ENCODE results near the gene NTRK3. TPM values are rescaled to one million over a fixed set of nuclear protein-coding genes. Genes with fewer than 3 reads are reported as not detected.

The NTRK3 gene
- total and polyA plus RNA-seq, 2 donors (not counting 3 experiments of a cell fraction or from before 2014, with no cell fraction given), result not detected

DNA sequence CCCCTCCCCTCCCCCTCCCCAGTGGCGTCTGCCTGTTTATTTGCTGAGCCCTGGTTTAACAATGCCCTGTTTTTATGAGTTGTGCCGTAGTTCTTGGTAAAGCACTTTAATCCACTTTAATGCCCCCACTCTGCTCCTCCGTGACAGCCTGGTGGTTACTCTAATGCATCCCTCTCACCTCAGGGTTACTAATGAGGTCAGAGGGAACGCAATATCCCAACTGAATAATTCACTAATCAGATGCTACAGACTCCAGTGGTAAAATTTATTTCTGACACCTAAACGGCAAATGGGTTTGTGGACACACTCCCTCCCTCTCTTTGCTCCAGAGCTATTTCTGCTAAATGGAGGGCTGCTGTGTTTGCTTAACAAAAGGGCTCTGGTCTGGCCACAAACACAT lies 26.1 kb upstream of the NTRK3 start:
- H4K20me1 ChIP-seq (replicated peaks; ENCODE audit: control insufficient read depth, extremely low read depth, insufficient read depth, low read length), result no peaks in the 10 kb centered on the region
- H3K9me1 ChIP-seq (replicated peaks; ENCODE audit: control insufficient read depth, extremely low read depth, insufficient read depth, low read length), result no peaks in the 10 kb centered on the region
- FAIRE-seq (no peak), DNase-seq (ENCODE audit: low read depth, low spot score) (no peak)
- H3K27ac ChIP-seq (ENCODE audit: insufficient read depth, low read depth, low read length), result no peak overlapping the region
- no peaks in the 10 kb centered on the region for H3K36me3 ChIP-seq (ENCODE audit: control insufficient read depth in 2 of 2, extremely low read depth in 1 of 2, insufficient read depth in 2 of 2, low read length in 2 of 2)
- dilution Hi-C loops (cut with MboI; ENCODE audit: extremely low pct_ligation_motif_present, low sequenced_read_pairs) (no loop called here), intact Hi-C loops (cut with micrococcal nuclease) (no loop called here)
- H3K4me1 ChIP-seq (ENCODE audit: control insufficient read depth, extremely low read depth, insufficient read depth, low read length), result no peaks in the 10 kb centered on the region
- H3K4me3 ChIP-seq (replicated peaks in 1 of 3; ENCODE audit: insufficient read depth in 1 of 3, low read depth in 1 of 3, low read length in 3 of 3), result no peak overlapping the region
- no peak overlapping the region for H2AFZ ChIP-seq (ENCODE audit: low read depth, low read length)
- no peak overlapping the region for H3K9ac ChIP-seq (replicated peaks; ENCODE audit: extremely low read depth, insufficient read depth, low read length)
- H3K79me2 ChIP-seq (ENCODE audit: control insufficient read depth, insufficient read depth, low read length), result no peaks in the 10 kb centered on the region
- no TSS peak for BruUV-seq (replicated peaks)
- CTCF ChIA-PET, result interaction anchor here (1.1 kb wide), 1 partner anchor 36 kb away, joined by 3 read pairs; no protein-coding TSS in a partner anchor
- POLR2A ChIA-PET, result no interaction called here
- no peak overlapping the region for H3K4me2 ChIP-seq (ENCODE audit: insufficient read depth, low read length)
- TF ChIP-seq JUN (IDR thresholded peaks at IDR 0.05; ENCODE audit: borderline replicate concordance, insufficient read depth, insufficient read length, low read depth) (no peak), POLR2AphosphoS5 (IDR thresholded peaks at IDR 0.05; ENCODE audit: insufficient read depth, low read depth, low read length) (no peak), FOS (IDR thresholded peaks at IDR 0.05; ENCODE audit: borderline replicate concordance, insufficient read depth, low read length) (no peak), POLR2A (IDR thresholded peaks at IDR 0.05; ENCODE audit: low read depth, low read length) (no peak), EZH2 (IDR thresholded peaks at IDR 0.05; ENCODE audit: borderline replicate concordance, low read depth, low read length, severe bottlenecking) (no peak), GATA2 (IDR thresholded peaks at IDR 0.05; ENCODE audit: insufficient read depth, insufficient read length, low read depth, low read length) (no peak)
- TF ChIP-seq, protein P1, sequence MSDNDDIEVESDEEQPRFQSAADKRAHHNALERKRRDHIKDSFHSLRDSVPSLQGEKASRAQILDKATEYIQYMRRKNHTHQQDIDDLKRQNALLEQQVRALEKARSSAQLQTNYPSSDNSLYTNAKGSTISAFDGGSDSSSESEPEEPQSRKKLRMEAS (IDR thresholded peaks at IDR 0.05; ENCODE audit: insufficient read depth, insufficient read length), result no peak
- H3K27me3 ChIP-seq (ENCODE audit: control insufficient read depth in 2 of 2, insufficient read depth in 2 of 2, low read length in 2 of 2), result no peaks in the 10 kb centered on the region
- no peaks in the 10 kb centered on the region for H3K9me3 ChIP-seq (replicated peaks; ENCODE audit: control insufficient read depth, insufficient read depth, low read length)

DNA sequence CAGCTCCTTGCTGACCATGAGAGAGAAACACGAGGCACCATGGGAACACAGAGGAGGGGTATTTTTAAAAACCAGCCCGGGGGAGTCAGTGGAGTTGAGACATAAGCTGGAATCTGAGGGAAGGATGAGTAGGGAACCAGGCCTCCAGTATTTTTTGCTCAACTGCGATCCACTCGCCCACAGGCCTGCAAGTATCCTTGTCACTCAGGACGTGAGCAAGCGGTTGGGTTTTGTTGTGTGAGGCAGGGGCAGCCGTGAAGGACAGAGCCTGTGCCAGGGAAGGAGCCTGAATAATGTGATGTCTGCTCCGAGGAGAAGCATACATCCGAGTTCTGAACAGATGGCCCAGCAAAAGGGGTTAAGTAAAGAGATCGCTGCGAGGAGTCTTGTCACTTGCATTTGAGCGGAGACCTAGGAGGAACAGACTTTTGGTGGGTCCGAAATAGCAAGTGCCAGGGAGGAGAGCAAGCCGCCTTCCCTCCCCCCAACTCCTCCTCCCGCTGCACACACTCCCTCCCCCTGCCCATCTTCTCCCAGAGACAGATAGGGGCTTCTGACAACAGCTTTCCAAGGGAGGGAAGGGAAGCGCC lies 20.4 kb upstream of the NTRK3 start:
- intact Hi-C loops (cut with micrococcal nuclease), result loop anchor here (10.0 kb wide), 1 partner anchor 178 kb away; no protein-coding TSS in a partner anchor
- dilution Hi-C loops (cut with MboI; ENCODE audit: extremely low pct_ligation_motif_present, low sequenced_read_pairs), result no loop called here

More for the DNA sequence above, 20.4 kb upstream of the NTRK3 start:
- H2AFZ ChIP-seq (ENCODE audit: low read depth, low read length), result no peak overlapping the region
- H3K79me2 ChIP-seq (ENCODE audit: control insufficient read depth, insufficient read depth, low read length), result no peaks in the 10 kb centered on the region
- H3K4me3 ChIP-seq (replicated peaks in 1 of 3; ENCODE audit: insufficient read depth in 1 of 3, low read depth in 1 of 3, low read length in 3 of 3), result no peak overlapping the region
- no peak overlapping the region for H3K4me2 ChIP-seq (ENCODE audit: insufficient read depth, low read length)
- BruUV-seq (replicated peaks), result no TSS peak
- H3K36me3 ChIP-seq (ENCODE audit: control insufficient read depth in 2 of 2, extremely low read depth in 1 of 2, insufficient read depth in 2 of 2, low read length in 2 of 2), result no peaks in the 10 kb centered on the region
- H3K4me1 ChIP-seq (ENCODE audit: control insufficient read depth, extremely low read depth, insufficient read depth, low read length), result no peaks in the 10 kb centered on the region
- FAIRE-seq, result no peak
- H3K9me1 ChIP-seq (replicated peaks; ENCODE audit: control insufficient read depth, extremely low read depth, insufficient read depth, low read length), result no peaks in the 10 kb centered on the region
- H3K9me3 ChIP-seq (replicated peaks; ENCODE audit: control insufficient read depth, insufficient read depth, low read length), result no peaks in the 10 kb centered on the region
- no peak for TF ChIP-seq FOS (IDR thresholded peaks at IDR 0.05; ENCODE audit: borderline replicate concordance, insufficient read depth, low read length)
- no peak for TF ChIP-seq MYC (IDR thresholded peaks at IDR 0.05; ENCODE audit: low read depth, low read length)
- no peak for TF ChIP-seq POLR2A (IDR thresholded peaks at IDR 0.05; ENCODE audit: low read depth, low read length)
- TF ChIP-seq, protein P2, sequence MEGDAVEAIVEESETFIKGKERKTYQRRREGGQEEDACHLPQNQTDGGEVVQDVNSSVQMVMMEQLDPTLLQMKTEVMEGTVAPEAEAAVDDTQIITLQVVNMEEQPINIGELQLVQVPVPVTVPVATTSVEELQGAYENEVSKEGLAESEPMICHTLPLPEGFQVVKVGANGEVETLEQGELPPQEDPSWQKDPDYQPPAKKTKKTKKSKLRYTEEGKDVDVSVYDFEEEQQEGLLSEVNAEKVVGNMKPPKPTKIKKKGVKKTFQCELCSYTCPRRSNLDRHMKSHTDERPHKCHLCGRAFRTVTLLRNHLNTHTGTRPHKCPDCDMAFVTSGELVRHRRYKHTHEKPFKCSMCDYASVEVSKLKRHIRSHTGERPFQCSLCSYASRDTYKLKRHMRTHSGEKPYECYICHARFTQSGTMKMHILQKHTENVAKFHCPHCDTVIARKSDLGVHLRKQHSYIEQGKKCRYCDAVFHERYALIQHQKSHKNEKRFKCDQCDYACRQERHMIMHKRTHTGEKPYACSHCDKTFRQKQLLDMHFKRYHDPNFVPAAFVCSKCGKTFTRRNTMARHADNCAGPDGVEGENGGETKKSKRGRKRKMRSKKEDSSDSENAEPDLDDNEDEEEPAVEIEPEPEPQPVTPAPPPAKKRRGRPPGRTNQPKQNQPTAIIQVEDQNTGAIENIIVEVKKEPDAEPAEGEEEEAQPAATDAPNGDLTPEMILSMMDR (IDR thresholded peaks at IDR 0.05; ENCODE audit: extremely low read depth in 1 of 2, insufficient read depth in 1 of 2, low read depth in 1 of 2, low read length in 2 of 2), result no peak
- TF ChIP-seq GATA2 (IDR thresholded peaks at IDR 0.05; ENCODE audit: insufficient read depth, insufficient read length, low read depth, low read length), result no peak
- TF ChIP-seq POLR2AphosphoS5 (IDR thresholded peaks at IDR 0.05; ENCODE audit: insufficient read depth, low read depth, low read length), result no peak
- TF ChIP-seq, protein P1 (IDR thresholded peaks at IDR 0.05; ENCODE audit: insufficient read depth, insufficient read length), result no peak
- no peak for TF ChIP-seq EZH2 (IDR thresholded peaks at IDR 0.05; ENCODE audit: borderline replicate concordance, low read depth, low read length, severe bottlenecking)
- no peak for TF ChIP-seq JUN (IDR thresholded peaks at IDR 0.05; ENCODE audit: borderline replicate concordance, insufficient read depth, insufficient read length, low read depth)
- POLR2A ChIA-PET, result no interaction called here
- H3K27ac ChIP-seq (ENCODE audit: insufficient read depth, low read depth, low read length), result no peak overlapping the region
- H4K20me1 ChIP-seq (replicated peaks; ENCODE audit: control insufficient read depth, extremely low read depth, insufficient read depth, low read length), result no peaks in the 10 kb centered on the region
- no peak overlapping the region for H3K9ac ChIP-seq (replicated peaks; ENCODE audit: extremely low read depth, insufficient read depth, low read length)
- DNase-seq (ENCODE audit: low read depth, low spot score), result no peak
- no peaks in the 10 kb centered on the region for H3K27me3 ChIP-seq (ENCODE audit: control insufficient read depth in 2 of 2, insufficient read depth in 2 of 2, low read length in 2 of 2)
- CTCF ChIA-PET, result interaction anchor here (5.3 to 5.4 kb wide), 2 partner anchors 17 to 29 kb away, joined by 21 to 40 read pairs; no protein-coding TSS in a partner anchor

Measured in endothelial cell of umbilical vein (primary cell).